LNCAP (cell line): ENCODE data around the gene MPP3.

Experiments used
- CTCF ChIP-seq: fragments of 450-650 bp; IDR thresholded peaks from 2 replicates; pipeline ENCODE4 v1.5.1; 2017; ENCODE audit warnings: mild to moderate bottlenecking

The MPP3 gene

GRCh38 chr17:43877451-43878155, 44.7 kb upstream of the MPP3 start:
- TF ChIP-seq CTCF = no peak

- TF ChIP-seq CTCF = no peak
Measured at GRCh38 chr17:43877031-43877430, 44.1 kb upstream of the MPP3 start.

- TF ChIP-seq CTCF = no peak
Measured at GRCh38 chr17:43875476-43876147, 42.7 kb upstream of the MPP3 start.

GRCh38 chr17:43874293-43874692, 41.3 kb upstream of the MPP3 start:
- TF ChIP-seq CTCF = no peak

GRCh38 chr17:43873815-43874214, 40.9 kb upstream of the MPP3 start:
- no peak for TF ChIP-seq CTCF

GRCh38 chr17:43873091-43873490, 40.1 kb upstream of the MPP3 start:
- 0 out of 2 replicates have a peak, but pooled peaks have one; percentile 11 for TF ChIP-seq CTCF

- TF ChIP-seq CTCF = no peak
Measured at GRCh38 chr17:43871946-43872690, 39.2 kb upstream of the MPP3 start.
